PC-3 (cell line): ENCODE data around the gene BIRC3. TPM values are rescaled to one million over a fixed set of nuclear protein-coding genes. Genes with fewer than 3 reads are reported as not detected.
"Not testable (repeated sequence)": the region's sequence is repeated elsewhere in the genome, so short reads cannot be mapped to it uniquely, and the experiment has no call there.

ENCODE experiments used
- ATAC-seq: fragments of 200-7000 bp; cut with Tn5 transposase; 2 replicates; pipeline ENCODE4 v1.9.1; 2020; ENCODE audit warnings: mild to moderate bottlenecking, moderate library complexity
- BruUV-seq: library from RNA; stranded (reverse); fragments of 400-500 nt; replicated peaks from 2 replicates; lab custom pipeline; 2021; lab: Mats Ljungman, UMichigan
- CTCF ChIA-PET: fragments of 300-600 bp; sonication (Branson Sonifier 250); formaldehyde crosslinking; loops from one replicate; lab custom pipeline; 2022; ENCODE audit warnings: antibody characterized with exemption; lab: Charles Lee
- POLR2A ChIA-PET: fragments of 300-600 bp; sonication (Branson Sonifier 250); formaldehyde crosslinking; loops from one replicate; lab custom pipeline; 2022; ENCODE audit warnings: antibody characterized with exemption; ENCODE audit not compliant: unreplicated experiment; lab: Charles Lee
- DNase-seq: peaks from one replicate; pipeline ENCODE4 v3.0.0-alpha.2; 2015
- H2AFZ ChIP-seq: fragments of 300-600 bp; sonication (generic); 2 replicates; pipeline ENCODE4 v1.6.0; 2016; ENCODE audit warnings: antibody characterized with exemption, low read length
- H3F3A ChIP-seq: fragments of 300-600 bp; sonication (generic); one replicate; pipeline ENCODE4 v1.6.0; 2017; ENCODE audit warnings: antibody characterized with exemption, low read length, control low read depth, mild to moderate bottlenecking; ENCODE audit not compliant: unreplicated experiment
- H3K27ac ChIP-seq: fragments of 300-600 bp; sonication (generic); 2 replicates; pipeline ENCODE4 v1.5.1; 2016; ENCODE audit warnings: mild to moderate bottlenecking, low read length
- H3K27me3 ChIP-seq: fragments of 300-600 bp; sonication (generic); 2 replicates; pipeline ENCODE4 v1.6.1; 2016; ENCODE audit warnings: low read length, mixed read lengths
- H3K36me3 ChIP-seq: fragments of 300-600 bp; sonication (generic); 2 replicates; pipeline ENCODE4 v1.6.1; 2016; ENCODE audit warnings: low read depth, mixed run types, low read length, mixed read lengths
- H3K4me1 ChIP-seq: fragments of 300-600 bp; sonication (generic); 2 replicates; pipeline ENCODE4 v1.5.1; 2016; ENCODE audit warnings: low read length; ENCODE audit not compliant: insufficient read depth
- H3K4me2 ChIP-seq: fragments of 300-600 bp; sonication (generic); 2 replicates; pipeline ENCODE4 v1.6.0; 2016; ENCODE audit warnings: low read length
- H3K4me3 ChIP-seq: fragments of 300-600 bp; sonication (generic); 2 replicates; pipeline ENCODE4 v1.5.1; 2016; ENCODE audit warnings: mild to moderate bottlenecking, low read length, mixed read lengths
- H3K79me2 ChIP-seq: fragments of 300-600 bp; sonication (generic); 2 replicates; pipeline ENCODE4 v1.6.1; 2017; ENCODE audit warnings: low read length, mixed read lengths
- H3K9ac ChIP-seq: fragments of 300-600 bp; sonication (generic); 2 replicates; pipeline ENCODE4 v1.6.0; 2016; ENCODE audit warnings: mild to moderate bottlenecking, low read length
- H3K9me2 ChIP-seq: fragments of 300-600 bp; sonication (generic); replicated peaks from 2 replicates; pipeline ENCODE4 v1.6.1; 2016; ENCODE audit warnings: mixed run types, low read length, mixed read lengths
- H3K9me3 ChIP-seq: fragments of 300-600 bp; sonication (generic); 2 replicates; pipeline ENCODE4 v1.6.1; 2016; ENCODE audit warnings: low read length, mixed read lengths
- H4K20me1 ChIP-seq: fragments of 300-600 bp; sonication (generic); 2 replicates; pipeline ENCODE4 v1.6.1; 2016; ENCODE audit warnings: low read length, mixed read lengths
- CTCF ChIP-seq: fragments of 300-600 bp; sonication (generic); conservative IDR thresholded peaks from 2 replicates; pipeline ENCODE4 v1.5.1; 2017; ENCODE audit warnings: antibody characterized with exemption, low read depth, mild to moderate bottlenecking, low read length
- EZH2 ChIP-seq: fragments of 300-600 bp; sonication (generic); IDR thresholded peaks from one replicate; pipeline ENCODE4 v1.6.1; 2017; ENCODE audit warnings: antibody characterized with exemption, mild to moderate bottlenecking, low read length; ENCODE audit not compliant: unreplicated experiment
- EZH2phosphoT487 ChIP-seq: fragments of 300-600 bp; sonication (generic); IDR thresholded peaks from 2 replicates; pipeline ENCODE4 v1.6.1; 2018; ENCODE audit warnings: mild to moderate bottlenecking, antibody characterized with exemption, low read length, borderline replicate concordance
- intact Hi-C: fragments of 100-400 bp; cut with micrococcal nuclease; formaldehyde crosslinking; loops from 2 replicates; pipeline ENCODE4 v1.9.0; 2023
- total RNA-seq: library from RNA; depleted of rRNA; stranded (reverse); fragments of >200 nt; gene quantifications from 2 replicates; pipeline ENCODE4 v1.2.3, GENCODE V29; 2014

Gene BIRC3
- total RNA-seq, 1 experiment from 2014 or later: 4.2 TPM

- DNase-seq (no peak), ATAC-seq (no peak)
- H3F3A ChIP-seq: no peaks in the 10 kb centered on the region
- no peak overlapping the region for H3K4me3 ChIP-seq
- H3K27me3 ChIP-seq: no peaks in the 10 kb centered on the region
- intact Hi-C loops: no loop called here
- POLR2A ChIA-PET: no interaction called here
- H3K27ac ChIP-seq: no peak overlapping the region
- TF ChIP-seq CTCF (no peak), EZH2phosphoT487 (no peak), EZH2 (no peak)
- no peaks in the 10 kb centered on the region for H3K9me3 ChIP-seq
- no peak overlapping the region for H3K9ac ChIP-seq
- H3K36me3 ChIP-seq: peaks cover 26% of the 10 kb centered on the region
- CTCF ChIA-PET: interaction anchor here (0.6 kb wide), 1 partner anchor 97 kb away, joined by 6 read pairs; no protein-coding TSS in a partner anchor
- H3K4me1 ChIP-seq: no peaks in the 10 kb centered on the region
- H2AFZ ChIP-seq: no peak overlapping the region
- no TSS peak for BruUV-seq
- no peaks in the 10 kb centered on the region for H3K9me2 ChIP-seq
- H3K4me2 ChIP-seq: no peak overlapping the region
- no peaks in the 10 kb centered on the region for H4K20me1 ChIP-seq
- no peaks in the 10 kb centered on the region for H3K79me2 ChIP-seq
Measured at GRCh38 chr11:102364991-102365390, 47.7 kb downstream of the BIRC3 start.

- Histone ChIP-seq H3K36me3 (peaks cover 26% of the 10 kb centered on the region), H3K9ac (no peak overlapping the region), H3K27ac (no peak overlapping the region), H3K27me3 (no peaks in the 10 kb centered on the region), H3K79me2 (no peaks in the 10 kb centered on the region), H4K20me1 (no peaks in the 10 kb centered on the region), H3K9me3 (no peaks in the 10 kb centered on the region), H2AFZ (no peak overlapping the region), H3K9me2 (no peaks in the 10 kb centered on the region), H3F3A (no peaks in the 10 kb centered on the region), H3K4me1 (no peaks in the 10 kb centered on the region), H3K4me2 (no peak overlapping the region), H3K4me3 (no peak overlapping the region)
- no TSS peak for BruUV-seq
- intact Hi-C loops: loop anchor here (2.0 kb wide), 3 partner anchors 127 to 299 kb away; no protein-coding TSS in a partner anchor
- ChIA-PET CTCF (interaction anchor here (0.6 to 0.9 kb wide), 5 partner anchors 19 to 1634 kb away, joined by 3 to 5 read pairs (median 3); no protein-coding TSS in a partner anchor), POLR2A (no interaction called here)
- ATAC-seq: peak; percentile 37; the same call in 1 of the 2 replicates
- no peak for TF ChIP-seq EZH2
- peak; percentile 64 for TF ChIP-seq CTCF
- peak; percentile 59 for DNase-seq
Measured at GRCh38 chr11:102367364-102367763, 50.1 kb downstream of the BIRC3 start.

GRCh38 chr11:102368472-102368871, 51.2 kb downstream of the BIRC3 start:
- intact Hi-C loops: no loop called here
- Histone ChIP-seq H3K9me3 (no peaks in the 10 kb centered on the region), H3K9ac (no peak overlapping the region), H3K27ac (no peak overlapping the region), H3K4me1 (no peaks in the 10 kb centered on the region), H3K36me3 (peaks cover 22% of the 10 kb centered on the region), H3K9me2 (no peaks in the 10 kb centered on the region), H3K27me3 (no peaks in the 10 kb centered on the region), H3K4me2 (no peak overlapping the region), H2AFZ (no peak overlapping the region), H3K4me3 (no peak overlapping the region), H3K79me2 (no peaks in the 10 kb centered on the region), H3F3A (no peaks in the 10 kb centered on the region), H4K20me1 (no peaks in the 10 kb centered on the region)
- no TSS peak for BruUV-seq
- ATAC-seq (no peak), DNase-seq (no peak)
- TF ChIP-seq EZH2 (no peak), EZH2phosphoT487 (no peak), CTCF (no peak)
- ChIA-PET POLR2A (no interaction called here), CTCF (interaction anchor here (0.6 kb wide), 1 partner anchor 961 kb away, joined by 3 read pairs; no protein-coding TSS in a partner anchor)

GRCh38 chr11:102374633-102375424, 57.5 kb downstream of the BIRC3 start:
- H3K9ac ChIP-seq, CTCF ChIA-PET, H3K4me3 ChIP-seq, H3K4me1 ChIP-seq, H3K9me3 ChIP-seq, intact Hi-C loops, H4K20me1 ChIP-seq, BruUV-seq, H3F3A ChIP-seq, DNase-seq, H3K27me3 ChIP-seq, H3K9me2 ChIP-seq, POLR2A ChIA-PET, H3K27ac ChIP-seq: not testable (repeated sequence)
- Histone ChIP-seq H3K36me3 (peaks cover 21% of the 10 kb centered on the region; the same call in 1 of the 2 replicates), H2AFZ (peak overlapping the region; percentile 37; the same call in 1 of the 2 replicates), H3K4me2 (peak overlapping the region; percentile 34; the same call in 1 of the 2 replicates), H3K79me2 (peaks cover 11% of the 10 kb centered on the region)
- ATAC-seq: peak; percentile 50
